GM10847 (cell line): ENCODE results near the gene PPM1M.

Experiments
- POLR2A ChIP-seq: IDR thresholded peaks from 2 replicates; pipeline ENCODE4 v1.6.1; 2011; ENCODE audit not compliant: insufficient read length; ENCODE audit errors: extremely low read depth

Gene PPM1M

GRCh38 chr3:52286777-52287110, 41.2 kb downstream of the PPM1M start:
- TF ChIP-seq POLR2A, result no peak

GRCh38 chr3:52288674-52289073, 43.1 kb downstream of the PPM1M start:
- TF ChIP-seq POLR2A, result no peak

GRCh38 chr3:52289338-52289746, 43.8 kb downstream of the PPM1M start:
- TF ChIP-seq POLR2A, result no peak

GRCh38 chr3:52289747-52290595, 44.4 kb downstream of the PPM1M start:
- TF ChIP-seq POLR2A, result no peak

GRCh38 chr3:52290596-52291507, 45.3 kb downstream of the PPM1M start:
- TF ChIP-seq POLR2A, result no peak

DNA sequence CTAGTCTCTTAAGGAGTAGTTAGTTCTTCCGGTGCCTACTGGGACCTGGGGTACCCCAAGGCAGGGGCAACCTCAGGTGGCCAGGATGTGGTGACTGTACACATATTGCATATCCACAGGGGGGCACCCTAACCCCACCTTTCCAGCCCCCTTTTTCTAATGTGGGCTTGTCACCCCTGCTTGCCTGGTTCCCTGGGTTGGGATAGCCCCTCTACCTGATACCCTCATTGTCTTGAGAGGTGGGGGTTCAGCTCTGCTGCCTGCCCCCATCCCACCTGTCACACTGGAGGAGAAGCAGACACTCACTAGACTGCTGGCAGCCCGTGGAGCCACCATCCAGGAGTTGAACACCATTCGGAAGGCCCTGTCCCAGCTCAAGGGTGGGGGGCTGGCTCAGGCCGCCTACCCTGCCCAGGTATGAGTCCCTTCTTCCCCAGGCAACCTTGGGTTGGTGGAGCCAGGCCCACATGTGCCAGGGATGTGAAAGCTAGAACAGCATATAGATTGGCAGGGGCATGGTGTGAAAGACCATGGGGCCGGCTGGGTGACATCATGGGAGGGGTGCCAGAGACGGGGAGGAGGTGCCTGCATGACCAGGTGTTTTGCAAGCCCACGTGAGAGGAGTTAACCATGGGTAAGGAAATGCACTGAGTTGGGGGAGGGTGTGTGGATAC, 46.1 kb downstream of the PPM1M start:
- no peak for TF ChIP-seq POLR2A

- no peak for TF ChIP-seq POLR2A
Measured at GRCh38 chr3:52292247-52293065, 46.9 kb downstream of the PPM1M start.

- TF ChIP-seq POLR2A, result no peak
Measured at GRCh38 chr3:52293491-52294319, 48.1 kb downstream of the PPM1M start.

DNA sequence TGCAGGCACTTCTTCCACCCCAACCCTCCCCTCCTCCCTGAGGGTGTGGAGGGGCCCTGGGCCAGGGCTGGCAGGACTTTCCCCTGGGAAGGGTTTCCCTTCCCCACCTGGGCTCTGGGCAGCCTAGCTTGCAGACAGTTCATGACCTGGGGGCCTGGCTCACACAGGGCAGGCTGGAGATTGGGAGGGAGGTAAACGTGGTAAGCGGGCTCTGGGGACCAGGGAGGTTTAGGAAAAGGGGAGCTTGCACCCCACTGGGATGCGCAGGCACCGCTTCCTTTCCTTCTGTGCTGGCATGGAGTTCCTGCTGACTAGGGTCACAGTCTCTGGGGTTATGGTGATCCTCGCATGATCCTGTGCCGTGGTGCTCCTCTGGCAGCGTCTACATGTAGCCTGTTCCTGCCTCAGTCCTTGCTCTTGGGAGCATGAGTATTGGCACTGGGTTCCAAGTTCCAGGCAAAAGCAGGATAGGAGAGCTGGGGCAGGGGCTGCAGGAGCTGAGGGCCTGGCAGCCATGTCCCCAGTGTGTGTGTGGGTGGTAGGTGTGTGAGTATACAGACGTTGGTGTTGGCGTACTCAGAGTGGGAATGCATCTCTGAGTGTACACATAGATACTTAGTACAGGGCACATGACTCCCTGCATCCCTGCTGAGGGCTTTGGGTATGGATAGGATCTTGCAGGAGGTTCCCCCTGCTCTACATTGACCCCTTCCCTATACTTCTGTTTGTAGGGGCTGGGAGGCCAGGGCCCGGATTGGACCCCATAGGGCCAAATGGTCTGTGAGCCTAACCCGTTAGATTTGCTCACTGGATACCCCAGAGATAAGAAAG, 49.0 kb downstream of the PPM1M start:
- TF ChIP-seq POLR2A, result no peak

- TF ChIP-seq POLR2A, result no peak
Measured at GRCh38 chr3:52295671-52296208, 50.2 kb downstream of the PPM1M start.

DNA sequence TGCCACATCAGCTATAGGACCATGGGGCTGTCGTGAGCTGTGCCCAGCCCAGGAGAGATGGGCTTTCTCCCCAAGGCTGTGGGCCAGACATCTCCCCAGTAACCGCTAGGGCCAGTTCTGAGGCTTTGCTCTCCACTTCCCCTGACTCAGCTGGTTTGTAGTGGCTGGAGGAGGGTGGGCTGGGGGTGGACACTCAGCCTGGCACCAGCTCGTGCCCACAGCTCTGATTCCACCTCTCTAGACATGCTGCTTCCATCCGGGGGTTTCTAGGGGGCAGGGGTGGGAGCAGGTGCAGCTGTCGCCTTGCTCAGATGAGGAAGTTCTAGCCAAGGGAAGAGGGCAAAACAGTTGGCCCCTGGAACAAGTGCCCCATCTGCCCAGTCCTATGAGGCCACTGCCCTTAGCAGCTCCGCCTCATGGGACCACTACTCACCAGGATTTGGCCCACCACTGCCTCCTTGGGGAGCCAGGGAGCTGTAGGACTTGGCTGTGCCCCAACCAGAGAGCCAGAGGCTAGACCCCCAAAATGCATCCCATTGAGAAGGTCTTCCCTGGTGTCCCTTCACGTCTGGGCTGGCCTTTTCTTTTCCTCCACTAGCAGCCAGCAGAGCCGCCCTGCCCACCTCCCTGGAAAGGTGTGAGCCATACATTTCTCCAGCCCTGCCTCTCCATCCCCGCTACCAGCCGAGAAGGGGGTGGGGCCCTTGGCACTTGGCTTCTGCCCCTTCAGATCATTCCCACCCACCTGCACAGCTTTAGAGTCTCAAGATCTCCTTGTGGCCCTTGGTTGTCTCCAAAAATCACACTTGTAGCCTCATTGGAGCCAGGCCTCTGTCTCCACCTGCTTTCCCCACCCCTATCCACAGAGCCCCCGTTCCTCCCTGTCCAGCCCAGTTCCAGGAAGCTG, 51.9 kb downstream of the PPM1M start:
- no peak for TF ChIP-seq POLR2A
